ENCODE measurements around the gene DOCK1.

Gene DOCK1

DNA sequence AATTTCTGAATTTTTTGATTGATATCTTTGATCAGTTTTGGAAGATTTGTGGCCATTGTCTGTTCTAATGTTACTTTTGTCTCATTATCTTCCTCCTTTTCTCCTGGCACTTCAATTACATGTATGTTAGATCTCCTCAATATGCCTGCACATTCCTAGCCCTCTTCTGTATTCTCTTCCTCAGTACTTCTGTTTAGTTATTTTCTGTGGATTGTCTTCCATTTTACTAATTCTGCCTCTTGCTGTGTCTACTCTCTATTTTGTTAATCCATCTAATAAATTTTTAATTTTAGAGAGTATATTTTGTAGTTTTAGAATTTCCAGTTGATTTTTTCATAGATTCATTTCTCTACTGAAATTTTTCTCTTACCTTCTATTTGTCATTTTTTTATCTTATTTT is 154.1 kb downstream of the DOCK1 start:
- H3K36me3 ChIP-seq: no peaks in the 10 kb centered on the region
- TF ChIP-seq, protein P1, sequence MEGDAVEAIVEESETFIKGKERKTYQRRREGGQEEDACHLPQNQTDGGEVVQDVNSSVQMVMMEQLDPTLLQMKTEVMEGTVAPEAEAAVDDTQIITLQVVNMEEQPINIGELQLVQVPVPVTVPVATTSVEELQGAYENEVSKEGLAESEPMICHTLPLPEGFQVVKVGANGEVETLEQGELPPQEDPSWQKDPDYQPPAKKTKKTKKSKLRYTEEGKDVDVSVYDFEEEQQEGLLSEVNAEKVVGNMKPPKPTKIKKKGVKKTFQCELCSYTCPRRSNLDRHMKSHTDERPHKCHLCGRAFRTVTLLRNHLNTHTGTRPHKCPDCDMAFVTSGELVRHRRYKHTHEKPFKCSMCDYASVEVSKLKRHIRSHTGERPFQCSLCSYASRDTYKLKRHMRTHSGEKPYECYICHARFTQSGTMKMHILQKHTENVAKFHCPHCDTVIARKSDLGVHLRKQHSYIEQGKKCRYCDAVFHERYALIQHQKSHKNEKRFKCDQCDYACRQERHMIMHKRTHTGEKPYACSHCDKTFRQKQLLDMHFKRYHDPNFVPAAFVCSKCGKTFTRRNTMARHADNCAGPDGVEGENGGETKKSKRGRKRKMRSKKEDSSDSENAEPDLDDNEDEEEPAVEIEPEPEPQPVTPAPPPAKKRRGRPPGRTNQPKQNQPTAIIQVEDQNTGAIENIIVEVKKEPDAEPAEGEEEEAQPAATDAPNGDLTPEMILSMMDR (IDR thresholded peaks at IDR 0.05; ENCODE audit: low read depth, low read length): no peak
- no peak for DNase-seq
- no peak overlapping the region for H3K27ac ChIP-seq
- H3K27me3 ChIP-seq (ENCODE audit: insufficient read depth, low read depth, severe bottlenecking): no peaks in the 10 kb centered on the region
- no peaks in the 10 kb centered on the region for H3K9me3 ChIP-seq (ENCODE audit: severe bottlenecking)
- no peak overlapping the region for H3K4me3 ChIP-seq (ENCODE audit: low read depth, low read length)

DNA sequence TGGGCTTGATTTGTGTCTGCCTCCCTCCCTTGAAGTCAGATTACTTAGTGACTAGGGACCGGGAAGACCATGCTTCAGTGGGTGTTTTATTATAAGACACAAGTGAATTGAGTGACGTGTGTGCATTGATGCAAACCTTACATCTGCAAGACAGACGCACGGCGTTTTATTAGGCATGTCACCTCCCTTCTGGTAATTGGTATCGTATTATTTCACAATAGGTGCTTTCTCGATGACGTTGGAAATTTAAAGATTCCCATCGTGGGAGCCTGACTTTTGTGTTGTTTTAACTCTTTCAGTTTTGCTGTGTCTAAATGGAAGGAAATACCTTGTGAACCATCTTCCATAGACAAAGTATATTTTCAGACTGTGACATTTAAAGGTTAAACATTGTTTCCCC is 158.5 kb downstream of the DOCK1 start:
- no peak for DNase-seq
- TF ChIP-seq, protein P1 (IDR thresholded peaks at IDR 0.05; ENCODE audit: low read depth, low read length): no peak

DNA sequence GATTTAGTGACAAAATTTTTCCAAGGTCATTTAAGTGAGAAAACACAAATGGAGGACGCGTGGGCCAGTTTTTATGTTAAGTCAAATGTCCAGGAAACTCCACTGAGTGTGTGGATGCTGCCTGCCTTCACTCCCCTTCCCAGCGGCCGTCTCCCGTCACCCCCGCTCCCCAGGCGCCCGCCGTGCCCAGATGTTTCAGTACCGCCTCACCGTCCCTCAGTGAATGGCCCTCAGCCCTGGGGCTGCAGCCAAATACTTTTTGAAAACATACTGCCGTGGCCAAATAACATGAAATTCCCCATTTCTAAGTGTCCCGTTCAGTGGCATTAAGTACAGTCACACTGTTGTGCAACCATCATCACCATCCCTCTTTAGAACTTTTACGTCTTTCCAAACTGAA is 159.2 kb downstream of the DOCK1 start:
- no peaks in the 10 kb centered on the region for H3K9me3 ChIP-seq (ENCODE audit: severe bottlenecking)
- no peaks in the 10 kb centered on the region for H3K27me3 ChIP-seq (ENCODE audit: insufficient read depth, low read depth, severe bottlenecking)
- TF ChIP-seq, protein P1 (IDR thresholded peaks at IDR 0.05; ENCODE audit: low read depth, low read length): no peak
- no peak overlapping the region for H3K27ac ChIP-seq
- H3K4me3 ChIP-seq (ENCODE audit: low read depth, low read length): no peak overlapping the region
- no peak for DNase-seq
- H3K36me3 ChIP-seq: peaks cover 3% of the 10 kb centered on the region; the same call in 1 of the 2 replicates

More for the DNA sequence above, 158.5 kb downstream of the DOCK1 start:
- no peak overlapping the region for H3K27ac ChIP-seq
- no peaks in the 10 kb centered on the region for H3K9me3 ChIP-seq (ENCODE audit: severe bottlenecking)
- H3K4me3 ChIP-seq (ENCODE audit: low read depth, low read length): no peak overlapping the region
- H3K36me3 ChIP-seq: peaks cover 2% of the 10 kb centered on the region; the same call in 1 of the 2 replicates
- H3K27me3 ChIP-seq (ENCODE audit: insufficient read depth, low read depth, severe bottlenecking): no peaks in the 10 kb centered on the region

DNA sequence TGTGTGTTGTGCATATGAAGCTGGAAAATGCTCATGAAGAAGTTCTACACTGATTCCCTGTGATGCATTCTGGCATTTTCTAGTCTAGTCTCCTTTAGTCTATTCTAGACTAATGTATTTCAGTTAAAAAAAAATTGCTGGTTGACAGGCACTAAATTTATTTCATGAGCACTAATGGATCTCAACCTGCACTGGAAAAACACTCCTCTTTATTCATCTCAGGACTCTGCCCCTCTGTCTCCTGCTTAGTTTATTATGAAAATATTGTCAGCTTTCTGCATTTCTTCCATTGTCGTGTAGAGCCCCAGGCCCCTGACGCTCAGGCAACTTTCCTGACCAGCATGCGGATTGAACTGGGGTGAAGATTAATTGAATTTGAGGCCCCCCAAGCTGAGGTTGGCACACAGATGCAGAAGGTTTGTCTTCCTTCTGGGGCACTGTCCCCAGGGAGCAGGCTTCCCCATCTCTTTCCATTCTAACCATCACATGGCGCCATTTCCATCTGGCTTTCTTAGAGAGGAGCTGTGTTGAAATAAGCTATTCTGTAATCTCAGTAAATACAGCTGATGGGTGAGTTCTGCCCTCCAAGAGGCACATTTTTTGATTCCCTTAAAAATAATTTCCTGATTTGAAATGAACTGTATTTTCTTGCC is 162.4 kb downstream of the DOCK1 start:
- TF ChIP-seq, protein P1 (IDR thresholded peaks at IDR 0.05; ENCODE audit: low read depth, low read length): no peak
- no peak overlapping the region for H3K27ac ChIP-seq
- H3K36me3 ChIP-seq: peaks cover 6% of the 10 kb centered on the region; the same call in 1 of the 2 replicates
- no peak for DNase-seq
- H3K9me3 ChIP-seq (ENCODE audit: severe bottlenecking): no peaks in the 10 kb centered on the region
- no peak overlapping the region for H3K4me3 ChIP-seq (ENCODE audit: low read depth, low read length)
- no peaks in the 10 kb centered on the region for H3K27me3 ChIP-seq (ENCODE audit: insufficient read depth, low read depth, severe bottlenecking)

DNA sequence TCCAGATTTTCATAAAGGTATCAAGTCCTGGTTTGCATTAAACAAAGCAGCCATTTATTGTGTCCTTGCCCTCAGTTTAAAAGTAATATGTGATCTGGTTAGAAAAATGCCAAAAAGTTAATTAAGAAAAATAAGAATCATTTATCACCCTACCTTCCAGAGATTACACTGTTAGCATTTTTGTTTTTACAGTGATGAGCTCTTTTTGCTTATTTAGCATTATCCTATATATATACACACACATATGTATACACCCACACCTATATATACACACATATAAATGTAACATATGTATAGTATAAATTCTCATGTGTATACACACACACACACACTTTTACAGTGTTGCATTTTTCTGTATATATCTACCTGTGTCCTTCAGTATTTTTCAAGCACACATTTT is 163.3 kb downstream of the DOCK1 start:
- H3K4me3 ChIP-seq (ENCODE audit: low read depth, low read length): no peak overlapping the region
- TF ChIP-seq, protein P1 (IDR thresholded peaks at IDR 0.05; ENCODE audit: low read depth, low read length): no peak
- peaks cover 6% of the 10 kb centered on the region; the same call in 1 of the 2 replicates for H3K36me3 ChIP-seq
- H3K27ac ChIP-seq: no peak overlapping the region
- DNase-seq: no peak
- no peaks in the 10 kb centered on the region for H3K27me3 ChIP-seq (ENCODE audit: insufficient read depth, low read depth, severe bottlenecking)
- H3K9me3 ChIP-seq (ENCODE audit: severe bottlenecking): no peaks in the 10 kb centered on the region

DNA sequence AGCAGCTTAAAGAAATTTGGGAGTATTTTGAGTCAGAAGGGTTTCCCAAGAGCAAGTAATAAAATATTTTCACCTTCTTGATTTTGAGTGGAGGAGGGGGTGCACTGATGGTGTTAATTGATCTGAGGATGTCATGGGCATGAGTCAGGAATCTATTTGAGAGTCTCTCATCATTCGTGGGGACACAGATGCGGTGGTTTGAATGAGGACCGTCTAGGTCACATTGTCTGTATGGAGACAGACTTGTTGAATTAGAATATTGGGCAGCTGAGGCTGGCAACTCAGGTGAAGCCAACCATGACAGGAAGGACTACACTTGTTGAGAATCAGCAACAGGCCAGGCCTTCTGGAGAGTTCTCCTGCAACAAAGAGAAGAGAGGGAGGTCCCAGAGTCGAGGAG is 164.2 kb downstream of the DOCK1 start:
- TF ChIP-seq, protein P1 (IDR thresholded peaks at IDR 0.05; ENCODE audit: low read depth, low read length): no peak
- no peak for DNase-seq
- H3K9me3 ChIP-seq (ENCODE audit: severe bottlenecking): no peaks in the 10 kb centered on the region
- H3K27me3 ChIP-seq (ENCODE audit: insufficient read depth, low read depth, severe bottlenecking): no peaks in the 10 kb centered on the region
- H3K27ac ChIP-seq: no peak overlapping the region
- H3K36me3 ChIP-seq: peaks cover 6% of the 10 kb centered on the region; the same call in 1 of the 2 replicates
- no peak overlapping the region for H3K4me3 ChIP-seq (ENCODE audit: low read depth, low read length)

All from WERI-Rb-1 (cell line).